Measurements from ENCODE around the gene AMER3.
"Not testable (repeated sequence)": the region's sequence is repeated elsewhere in the genome, so short reads cannot be mapped to it uniquely, and the experiment has no call there.

Gene AMER3, protein sequence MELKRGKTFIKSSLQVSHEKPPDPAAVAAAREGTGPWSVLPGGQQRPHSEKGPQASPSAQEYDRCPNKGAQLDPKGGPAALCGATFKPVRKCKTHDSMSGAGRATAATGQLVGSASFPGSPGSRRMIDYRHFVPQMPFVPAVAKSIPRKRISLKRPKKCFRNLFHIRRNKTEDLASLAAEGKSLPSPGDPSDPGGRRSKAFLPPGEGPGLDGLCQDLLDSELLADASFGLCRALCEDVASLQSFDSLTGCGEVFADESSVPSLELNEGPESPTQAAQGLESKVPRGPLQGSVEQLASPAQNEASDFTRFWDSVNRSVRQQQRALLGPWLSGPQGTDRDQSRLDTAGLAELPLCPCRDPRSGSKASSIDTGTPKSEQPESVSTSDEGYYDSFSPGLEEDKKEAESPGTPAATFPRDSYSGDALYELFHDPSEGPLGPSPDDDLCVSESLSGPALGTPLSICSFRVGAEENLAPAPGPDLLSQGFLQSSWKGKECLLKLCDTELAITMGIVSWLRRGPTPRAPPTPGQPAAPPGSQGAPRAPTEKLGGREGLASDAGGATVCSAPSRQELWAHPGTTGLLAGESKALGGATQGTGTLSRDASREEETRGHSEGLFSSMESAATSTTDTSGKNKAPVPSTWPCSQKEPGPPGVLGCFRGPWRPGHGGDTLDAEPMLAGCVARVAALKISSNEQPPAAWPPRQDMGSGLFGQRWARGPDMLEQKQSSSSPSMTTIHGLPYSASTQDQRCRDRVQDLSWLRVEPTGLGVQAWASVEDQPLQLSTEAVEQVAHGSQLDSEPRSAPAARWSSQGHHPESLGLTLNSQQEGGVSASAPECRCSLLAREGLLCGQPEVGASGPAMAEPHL

DNA sequence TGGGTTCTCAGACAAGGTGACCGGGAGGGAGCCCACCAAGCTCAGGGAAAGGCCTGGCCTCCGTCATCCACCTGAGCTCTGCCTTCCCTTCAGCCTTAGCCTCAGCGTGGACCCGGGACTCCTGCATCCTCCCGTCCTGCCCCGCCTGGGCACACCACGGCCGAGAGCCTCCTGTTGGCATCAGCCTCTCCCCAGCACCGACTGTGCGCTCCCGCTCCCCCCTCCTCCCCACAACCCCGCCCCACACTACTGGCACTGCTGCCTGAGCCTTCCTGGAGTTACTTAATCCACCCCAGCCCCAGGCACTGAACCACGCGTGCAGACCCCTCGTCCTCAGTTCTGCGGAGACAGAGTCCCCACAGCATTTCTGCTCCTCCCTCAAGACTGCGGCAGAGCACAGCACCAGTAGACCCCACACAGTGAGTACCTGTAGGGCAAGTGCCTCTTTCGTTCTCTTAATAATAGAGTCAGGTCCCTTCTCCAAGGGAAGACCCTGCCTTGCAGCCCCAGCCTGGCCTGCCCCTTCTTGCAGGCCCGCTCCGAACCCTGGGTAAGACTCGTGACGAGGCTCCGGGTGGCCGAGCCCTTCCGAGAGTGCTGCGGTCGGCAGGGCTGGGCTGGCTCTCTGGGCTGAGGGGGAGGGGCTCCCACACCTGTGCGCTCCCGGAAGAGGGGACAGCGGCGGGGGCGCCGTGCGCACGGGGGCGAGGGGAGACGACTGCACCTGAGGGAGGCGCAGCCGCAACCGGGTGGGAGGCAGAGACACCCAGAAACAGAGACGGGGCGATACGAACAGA, at the start of gene AMER3:
Gene AMER3 (plus strand): TSS at position 285 of the 797 bp plus-strand sequence. CDS start 6,533 bp downstream, outside the sequence.
- DNase-seq, result peak in 8 of 51 donors; percentile 18 to 51 (median 36)

DNA sequence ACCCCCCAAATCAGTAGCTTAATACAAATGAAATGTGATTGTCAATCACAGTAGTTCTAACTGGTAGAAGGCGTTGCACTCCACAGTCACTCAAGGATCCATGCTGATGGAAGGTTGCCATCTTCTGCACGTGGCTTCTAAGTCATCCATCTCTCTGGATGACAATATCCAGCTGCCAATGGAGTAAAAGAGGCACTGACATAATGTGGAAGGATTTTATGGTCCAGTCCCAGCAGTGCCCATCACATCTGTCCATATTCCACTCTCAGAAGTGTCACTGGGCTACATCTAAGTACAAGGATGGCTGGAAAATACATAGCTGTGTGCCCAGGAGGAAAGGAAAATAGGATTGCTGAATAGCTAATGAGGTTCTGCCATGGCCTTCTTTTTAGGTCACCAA, 40.5 kb upstream of the AMER3 start:
- not testable (repeated sequence) for DNase-seq

GRCh38 chr2:130720036-130720435, 35.3 kb upstream of the AMER3 start:
- DNase-seq, result no peak

DNA sequence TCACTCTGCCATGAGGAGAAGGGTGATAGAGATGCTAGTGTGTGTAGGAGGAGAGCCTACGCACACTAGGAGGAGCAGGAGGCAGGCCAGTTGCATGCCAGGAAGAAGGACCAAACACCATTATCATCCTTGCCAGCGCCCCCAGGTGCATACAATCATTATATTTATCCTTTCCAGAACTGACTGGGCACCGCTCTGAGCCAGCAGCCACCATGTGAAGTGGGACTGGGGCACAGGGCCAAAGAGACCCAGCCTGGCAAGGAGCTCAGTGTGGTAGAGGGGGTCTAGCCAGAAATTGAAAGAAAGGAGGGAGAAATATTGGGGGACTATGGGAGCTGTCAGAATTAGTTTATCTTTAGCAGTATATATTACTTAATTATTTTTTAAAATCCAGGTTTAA, 34.8 kb upstream of the AMER3 start:
- DNase-seq, result no peak

- DNase-seq, result no peak
Measured at GRCh38 chr2:130724455-130724854, 30.9 kb upstream of the AMER3 start.

DNA sequence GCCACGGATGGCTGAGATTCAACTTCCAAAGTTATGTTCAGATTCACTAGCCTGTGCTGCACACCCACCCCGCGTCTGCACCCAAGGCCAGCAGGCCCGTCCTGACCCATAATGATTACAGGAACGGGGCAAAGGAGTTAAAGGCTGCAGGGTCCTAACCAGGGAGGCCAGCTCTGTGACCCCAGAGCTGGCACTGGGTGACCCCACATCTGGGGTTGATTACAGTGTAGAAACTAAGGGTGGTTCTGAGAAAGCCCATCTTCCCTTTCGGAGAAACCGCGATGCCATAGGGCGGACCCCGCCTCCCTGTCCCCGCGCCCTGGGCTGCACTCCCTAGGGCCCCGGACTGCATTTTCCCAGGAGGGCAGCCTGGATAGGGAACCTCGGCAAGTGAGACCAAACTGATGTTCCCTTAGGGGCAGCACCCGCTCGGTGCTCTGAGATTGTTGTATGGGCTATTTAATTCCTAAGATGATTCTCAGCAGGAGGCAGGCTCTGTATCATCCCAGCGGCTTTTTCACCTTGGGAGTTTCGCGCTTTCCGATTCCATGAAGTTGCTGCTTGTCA, 28.6 kb upstream of the AMER3 start:
- DNase-seq, result peak in 1 of 51 donors; percentile 63

- DNase-seq, result peak in 43 of 51 donors; percentile 10 to 83 (median 55)
Measured at GRCh38 chr2:130727286-130727924, 27.9 kb upstream of the AMER3 start.

DNA sequence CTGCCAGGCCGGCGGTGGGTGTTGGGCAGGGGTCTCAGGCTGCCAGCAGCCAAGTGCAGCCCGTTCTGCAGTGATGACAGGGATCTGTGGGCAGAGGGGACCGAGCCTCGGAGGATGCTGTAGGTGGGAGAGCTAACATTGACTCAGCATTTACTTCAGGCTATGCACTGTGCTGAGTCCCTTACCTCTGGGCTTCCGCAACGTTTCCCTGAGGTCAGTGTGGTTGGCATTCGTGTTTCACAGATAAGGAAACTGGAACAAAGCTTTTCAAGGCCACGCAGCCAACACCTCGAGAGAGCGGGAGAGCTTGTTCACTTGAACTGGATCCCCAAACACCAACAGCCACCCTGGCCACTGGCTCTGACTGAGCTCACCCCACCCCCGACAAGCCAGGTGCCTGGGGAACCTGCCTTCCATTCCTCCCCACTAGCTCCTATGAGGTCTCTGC, 27.3 kb upstream of the AMER3 start:
- peak in 1 of 51 donors; percentile 77 for DNase-seq

- no peak for DNase-seq
Measured at GRCh38 chr2:130728549-130729316, 26.6 kb upstream of the AMER3 start, which contains the start of gene GPR148. GPR148 (plus strand) TSS chr2:130729070; CDS start chr2:130729152, 82 bp downstream.

- DNase-seq, result no peak
Measured at GRCh38 chr2:130729322-130730299, 25.7 kb upstream of the AMER3 start.

DNA sequence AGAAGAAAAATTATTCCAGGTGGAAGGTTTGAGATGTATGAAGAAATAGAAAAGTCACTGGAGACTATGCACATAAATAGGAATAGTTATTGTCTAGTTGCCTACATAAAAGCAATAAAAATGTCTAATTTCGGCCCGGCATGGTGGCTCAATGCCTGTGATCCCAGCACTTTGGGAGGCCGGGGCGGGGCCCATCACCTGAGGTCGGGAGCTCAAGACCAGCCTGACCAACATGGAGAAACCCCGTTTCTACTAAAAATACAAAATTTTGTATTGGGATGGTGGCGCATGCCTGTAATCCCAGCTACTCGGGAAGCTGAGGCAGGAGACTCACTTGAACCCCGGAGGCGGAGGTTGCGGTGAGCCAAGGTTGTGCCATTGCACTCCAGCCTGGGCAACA, 23.1 kb upstream of the AMER3 start:
- DNase-seq, result not testable (repeated sequence)

DNA sequence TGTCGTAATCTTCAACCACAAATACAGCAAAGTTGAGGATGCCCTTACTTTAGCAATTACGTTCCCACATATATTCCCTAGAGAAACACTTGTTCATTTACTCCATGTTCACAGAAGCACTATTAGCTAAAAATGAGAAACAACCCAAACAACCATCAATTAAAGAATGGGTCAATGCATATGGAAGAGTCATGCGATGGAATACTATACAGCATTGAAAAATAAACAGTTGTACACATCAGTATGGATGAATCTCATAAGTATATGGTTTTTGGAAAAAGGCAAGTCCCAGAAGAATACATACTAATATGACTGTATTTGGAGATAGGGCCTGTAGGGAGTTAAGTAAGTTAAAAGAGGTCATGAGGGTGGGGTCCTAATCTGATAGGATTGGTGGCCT, 20.1 kb upstream of the AMER3 start:
- DNase-seq, result no peak

DNA sequence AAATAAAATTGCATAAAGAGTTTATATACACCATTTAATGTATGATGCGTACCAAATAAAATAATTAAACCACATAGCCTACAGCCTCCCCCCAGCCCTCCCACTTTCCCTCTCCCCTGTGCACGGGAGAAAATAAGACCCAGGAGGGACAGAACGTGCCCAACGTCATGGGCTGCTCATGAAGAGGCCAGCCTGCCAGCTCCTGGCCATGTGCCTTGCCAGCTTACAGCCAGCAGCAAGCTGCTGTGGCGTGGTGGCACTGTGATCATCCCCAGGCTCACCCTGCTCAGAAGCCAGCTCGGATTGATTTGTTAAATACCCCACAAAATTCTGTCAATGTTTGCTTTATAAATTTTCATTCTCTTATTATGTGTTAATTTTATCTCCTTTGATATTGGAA, 18.9 kb upstream of the AMER3 start:
- DNase-seq, result no peak

- no peak for DNase-seq
Measured at GRCh38 chr2:130737592-130737991, 17.7 kb upstream of the AMER3 start.

DNA sequence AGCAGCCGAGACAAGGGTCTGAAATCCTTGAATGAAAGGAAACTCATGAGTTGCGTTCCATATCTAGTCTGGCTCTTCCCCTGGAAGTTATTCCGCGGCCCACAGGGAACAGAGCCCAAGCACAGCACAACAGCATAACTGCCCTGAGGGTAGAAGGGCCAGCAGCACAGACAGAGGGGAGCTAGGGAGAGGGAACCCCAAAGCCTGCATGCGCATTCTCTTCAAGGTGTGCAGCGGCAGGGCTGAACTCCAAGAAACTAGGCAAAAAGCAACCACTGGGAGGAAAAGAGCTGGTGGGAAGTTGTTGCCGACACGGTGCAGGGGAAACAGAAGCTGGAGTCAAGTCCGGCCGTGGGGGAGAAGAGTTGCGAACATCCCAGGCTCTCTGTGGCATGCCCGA, 14.7 kb upstream of the AMER3 start:
- no peak for DNase-seq

DNA sequence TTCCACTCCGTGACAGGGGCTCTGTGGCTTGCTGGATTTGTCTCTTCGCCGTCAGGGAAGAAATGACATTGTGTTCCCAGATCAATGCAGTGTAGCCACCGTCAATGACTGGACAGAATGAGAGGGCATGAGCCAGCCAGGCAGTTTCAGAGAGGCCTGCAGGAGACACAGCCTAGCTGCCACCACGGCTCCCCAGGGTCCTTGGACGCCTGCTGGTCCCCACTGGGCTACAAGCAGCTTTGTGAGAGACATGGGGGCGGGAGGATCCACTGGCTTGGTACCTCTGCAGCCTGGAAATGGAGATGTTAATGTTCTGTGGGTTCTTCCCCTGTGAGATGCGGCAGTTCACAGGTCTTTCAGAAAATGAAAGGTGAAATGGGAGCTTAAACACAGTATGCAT, 12.1 kb upstream of the AMER3 start:
- DNase-seq, result no peak

- no peak for DNase-seq
Measured at GRCh38 chr2:130744287-130745117, 10.8 kb upstream of the AMER3 start.

- DNase-seq, result no peak
Measured at GRCh38 chr2:130749078-130749477, 6.3 kb upstream of the AMER3 start.
